Measurements from ENCODE around the gene NAP1L4.

Gene NAP1L4

DNA sequence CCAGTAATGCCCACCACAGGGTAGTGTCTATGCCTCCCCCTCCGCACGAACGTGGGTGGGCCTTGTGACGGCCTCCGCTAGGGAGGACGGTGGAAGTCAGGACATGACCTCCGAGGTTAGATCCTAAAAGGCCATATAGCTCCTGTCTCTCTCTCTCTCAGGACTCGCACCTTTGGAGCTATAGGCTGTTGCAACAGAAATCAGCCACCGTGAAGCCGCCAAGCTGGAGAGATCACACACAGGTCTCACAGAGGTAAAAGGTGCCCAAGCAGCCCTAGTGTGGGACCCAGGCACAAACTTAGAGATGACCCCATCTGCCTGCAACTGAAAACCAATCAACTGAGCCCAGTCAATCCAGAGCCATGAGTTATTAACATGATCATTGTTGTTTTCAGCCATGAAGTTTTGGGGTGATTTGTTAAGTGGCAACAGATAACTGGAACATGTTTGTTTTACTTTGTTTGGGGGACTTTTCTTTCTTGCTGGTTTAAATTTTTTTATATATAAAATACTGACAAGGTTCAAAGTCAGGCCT lies 7.4 kb upstream of the NAP1L4 start:
- DNase-seq (ENCODE audit: low read depth): no peak
- H3K4me3 ChIP-seq (ENCODE audit: low read length): no peak overlapping the region
- TF ChIP-seq, protein P1, sequence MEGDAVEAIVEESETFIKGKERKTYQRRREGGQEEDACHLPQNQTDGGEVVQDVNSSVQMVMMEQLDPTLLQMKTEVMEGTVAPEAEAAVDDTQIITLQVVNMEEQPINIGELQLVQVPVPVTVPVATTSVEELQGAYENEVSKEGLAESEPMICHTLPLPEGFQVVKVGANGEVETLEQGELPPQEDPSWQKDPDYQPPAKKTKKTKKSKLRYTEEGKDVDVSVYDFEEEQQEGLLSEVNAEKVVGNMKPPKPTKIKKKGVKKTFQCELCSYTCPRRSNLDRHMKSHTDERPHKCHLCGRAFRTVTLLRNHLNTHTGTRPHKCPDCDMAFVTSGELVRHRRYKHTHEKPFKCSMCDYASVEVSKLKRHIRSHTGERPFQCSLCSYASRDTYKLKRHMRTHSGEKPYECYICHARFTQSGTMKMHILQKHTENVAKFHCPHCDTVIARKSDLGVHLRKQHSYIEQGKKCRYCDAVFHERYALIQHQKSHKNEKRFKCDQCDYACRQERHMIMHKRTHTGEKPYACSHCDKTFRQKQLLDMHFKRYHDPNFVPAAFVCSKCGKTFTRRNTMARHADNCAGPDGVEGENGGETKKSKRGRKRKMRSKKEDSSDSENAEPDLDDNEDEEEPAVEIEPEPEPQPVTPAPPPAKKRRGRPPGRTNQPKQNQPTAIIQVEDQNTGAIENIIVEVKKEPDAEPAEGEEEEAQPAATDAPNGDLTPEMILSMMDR (conservative IDR thresholded peaks at IDR 0.05; ENCODE audit: low read length): no peak

DNA sequence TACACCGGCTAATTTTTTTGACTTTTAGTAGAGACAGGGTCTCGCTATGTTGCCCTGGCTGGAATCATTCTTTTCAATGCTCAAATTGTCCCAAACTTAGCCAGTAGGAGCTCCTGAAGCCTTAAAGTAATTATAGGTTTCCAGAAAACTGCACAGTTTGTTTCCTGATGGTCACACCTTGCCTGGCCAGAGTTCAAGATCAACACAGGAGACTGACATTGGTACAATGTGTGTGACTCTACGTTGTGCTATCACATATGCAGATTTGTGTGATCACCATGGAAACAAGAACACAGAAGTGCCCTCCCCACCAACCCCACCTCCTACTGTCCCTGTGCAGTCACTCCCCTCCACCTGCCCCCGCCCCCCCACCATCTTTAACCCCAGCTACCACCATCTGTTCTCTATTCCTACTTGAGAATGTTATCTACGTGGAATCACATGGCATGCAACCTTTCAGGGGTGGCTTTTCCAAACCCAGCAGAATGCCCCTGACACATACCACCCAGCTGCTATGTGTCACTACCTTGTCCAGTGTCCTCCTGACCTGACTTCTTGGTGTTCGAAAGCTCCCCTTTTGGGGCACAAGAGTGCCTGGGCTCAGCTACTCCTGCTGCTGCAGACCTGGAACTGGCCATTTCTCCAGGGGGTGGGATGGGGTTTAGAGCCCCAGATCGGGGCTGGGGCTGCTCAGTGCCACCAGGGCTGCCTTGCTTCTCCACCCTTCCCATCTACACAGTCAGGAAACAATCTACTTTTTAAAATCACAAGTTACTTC lies 6.1 kb upstream of the NAP1L4 start:
- no peak for DNase-seq (ENCODE audit: low read depth)
- TF ChIP-seq, protein P1 (conservative IDR thresholded peaks at IDR 0.05; ENCODE audit: low read length): no peak
- H3K4me3 ChIP-seq (ENCODE audit: low read length): no peak overlapping the region

DNA sequence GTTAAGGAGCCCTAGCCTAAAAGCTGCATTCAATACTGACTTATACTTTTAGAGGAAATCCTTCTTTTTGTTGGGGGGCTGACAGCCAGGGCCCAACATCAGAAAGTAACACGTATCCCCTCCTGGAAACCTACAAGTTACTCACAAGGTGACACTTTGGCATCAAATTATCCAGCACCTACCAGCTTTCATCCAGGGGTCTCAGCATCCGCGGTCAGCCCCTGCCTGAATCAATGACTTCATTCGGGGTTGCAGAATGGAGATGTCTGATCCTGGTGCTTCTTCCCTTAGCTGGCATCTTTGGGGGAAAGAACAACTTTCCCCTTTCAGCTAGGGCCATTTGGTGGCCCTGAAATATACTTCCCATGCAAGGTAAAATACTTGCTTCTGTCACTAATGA lies 5.3 kb upstream of the NAP1L4 start:
- TF ChIP-seq, protein P1 (conservative IDR thresholded peaks at IDR 0.05; ENCODE audit: low read length): no peak
- no peak for DNase-seq (ENCODE audit: low read depth)
- no peak overlapping the region for H3K4me3 ChIP-seq (ENCODE audit: low read length)

DNA sequence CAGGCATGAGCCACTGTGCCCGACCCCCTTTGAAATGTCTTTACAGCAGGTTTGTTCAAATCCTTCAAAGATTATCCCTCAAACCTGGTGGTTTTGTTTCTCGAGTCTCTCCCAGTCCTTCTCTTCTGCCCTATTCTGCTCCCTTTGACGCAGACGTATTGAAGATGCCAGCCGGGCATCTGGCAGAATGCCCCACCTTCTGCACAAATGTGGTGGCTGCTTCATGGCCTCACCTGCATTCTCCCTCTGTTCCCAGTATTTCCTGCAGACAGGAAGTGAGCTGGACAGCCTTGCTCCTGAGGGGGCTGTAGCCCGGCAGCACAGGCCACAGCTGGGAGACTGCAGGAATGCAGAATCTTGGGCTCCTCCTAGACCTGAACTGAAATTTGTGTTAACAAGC lies 4.8 kb upstream of the NAP1L4 start:
- H3K4me3 ChIP-seq (ENCODE audit: low read length): no peak overlapping the region
- no peak for DNase-seq (ENCODE audit: low read depth)

DNA sequence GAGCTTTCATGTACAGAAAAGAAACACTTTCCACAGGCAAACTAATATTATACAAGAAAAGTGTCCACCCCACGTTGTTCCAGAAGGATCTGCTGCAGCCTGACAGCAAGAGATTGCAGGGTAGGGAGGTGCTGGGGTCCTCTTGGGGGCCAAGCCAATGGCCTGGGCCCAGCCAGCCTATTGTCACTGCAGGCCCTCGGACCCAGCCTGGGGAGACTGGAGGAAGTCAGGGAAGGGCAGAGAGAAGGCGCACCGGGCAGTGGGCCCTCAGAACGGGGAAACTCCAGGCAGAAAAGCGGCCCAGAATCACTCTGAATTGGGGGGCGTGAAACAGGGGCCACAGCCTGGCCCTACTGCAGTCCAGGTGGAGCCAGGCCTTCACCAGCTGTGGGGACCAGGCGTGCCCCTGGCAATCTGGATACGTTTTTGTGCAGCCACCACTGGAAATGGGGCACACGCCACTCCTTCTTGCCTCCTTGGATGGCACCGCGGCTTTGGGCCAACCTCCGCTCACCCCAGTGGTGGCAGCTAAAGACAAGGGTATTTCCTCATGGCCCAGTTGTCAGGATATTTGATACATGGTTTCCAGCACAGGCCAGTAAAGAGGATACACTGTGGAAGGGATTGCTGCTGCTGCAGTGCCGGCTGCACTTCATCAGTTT lies 3.9 kb upstream of the NAP1L4 start:
- TF ChIP-seq, protein P1 (conservative IDR thresholded peaks at IDR 0.05; ENCODE audit: low read length): no peak
- no peak for DNase-seq (ENCODE audit: low read depth)
- no peak overlapping the region for H3K4me3 ChIP-seq (ENCODE audit: low read length)

More for the DNA sequence above, 4.8 kb upstream of the NAP1L4 start:
- TF ChIP-seq, protein P1 (conservative IDR thresholded peaks at IDR 0.05; ENCODE audit: low read length): no peak

DNA sequence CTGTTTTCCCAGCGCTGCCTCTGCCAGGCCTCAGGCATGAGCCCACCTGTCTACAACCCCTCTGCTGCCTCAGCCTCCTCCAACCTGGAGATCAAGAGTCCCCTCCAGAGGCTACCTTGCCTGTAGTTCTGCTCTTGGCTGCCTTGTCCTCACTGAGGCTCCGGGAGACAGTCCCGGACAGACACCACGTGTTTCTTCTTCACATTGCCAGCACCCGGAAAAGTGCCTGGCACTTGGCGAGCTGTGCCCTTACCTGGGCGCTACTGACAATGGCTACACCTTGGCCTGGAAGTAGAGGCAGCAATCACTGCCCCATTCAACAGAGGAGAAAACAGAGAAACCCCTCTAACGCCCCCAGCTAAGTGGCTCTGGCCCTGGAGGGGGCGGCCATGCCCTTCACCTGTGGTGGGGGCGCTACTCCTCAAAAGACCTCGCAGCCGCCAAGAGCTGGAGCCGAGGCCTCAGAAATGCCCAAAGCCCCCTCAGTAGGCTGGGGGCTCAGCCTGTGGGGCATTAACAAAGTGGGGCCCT lies 3.0 kb upstream of the NAP1L4 start:
- H3K4me3 ChIP-seq (ENCODE audit: low read length): no peak overlapping the region
- DNase-seq (ENCODE audit: low read depth): no peak
- TF ChIP-seq, protein P1 (conservative IDR thresholded peaks at IDR 0.05; ENCODE audit: low read length): no peak

Data from AG10803 (cell line).